Raji (cell line): ENCODE measurements around the gene TMPRSS7.

ENCODE experiments used
- POLR2A ChIP-seq: IDR thresholded peaks from 2 replicates; pipeline ENCODE4 v1.6.1; 2011; ENCODE audit warnings: low read depth, low read length, control low read depth; ENCODE audit not compliant: insufficient read depth

TMPRSS7 gene

DNA sequence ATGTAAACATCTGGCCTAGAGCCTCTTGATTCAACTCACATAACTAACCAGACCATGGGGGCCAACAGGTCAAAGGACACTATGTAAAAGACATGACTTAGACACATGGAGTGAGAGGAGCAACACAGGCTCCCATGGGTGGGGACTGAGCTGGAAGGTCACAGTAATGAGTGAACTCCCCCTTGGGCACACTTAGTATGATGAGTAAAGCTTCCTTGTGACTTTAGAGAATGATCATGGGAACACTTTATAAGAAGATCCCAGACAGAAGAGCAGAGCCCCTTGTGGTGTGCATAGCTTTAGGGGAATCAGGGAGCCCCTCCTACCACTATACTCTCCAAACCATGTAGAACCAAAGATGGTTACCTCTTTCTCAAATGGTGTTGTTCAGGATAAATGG is 88.3 kb downstream of the TMPRSS7 start:
- peak; percentile 34; the same call in 1 of the 2 replicates for TF ChIP-seq POLR2A

- TF ChIP-seq POLR2A = no peak
Measured at GRCh38 chr3:112123548-112123947, 89.0 kb downstream of the TMPRSS7 start.

DNA sequence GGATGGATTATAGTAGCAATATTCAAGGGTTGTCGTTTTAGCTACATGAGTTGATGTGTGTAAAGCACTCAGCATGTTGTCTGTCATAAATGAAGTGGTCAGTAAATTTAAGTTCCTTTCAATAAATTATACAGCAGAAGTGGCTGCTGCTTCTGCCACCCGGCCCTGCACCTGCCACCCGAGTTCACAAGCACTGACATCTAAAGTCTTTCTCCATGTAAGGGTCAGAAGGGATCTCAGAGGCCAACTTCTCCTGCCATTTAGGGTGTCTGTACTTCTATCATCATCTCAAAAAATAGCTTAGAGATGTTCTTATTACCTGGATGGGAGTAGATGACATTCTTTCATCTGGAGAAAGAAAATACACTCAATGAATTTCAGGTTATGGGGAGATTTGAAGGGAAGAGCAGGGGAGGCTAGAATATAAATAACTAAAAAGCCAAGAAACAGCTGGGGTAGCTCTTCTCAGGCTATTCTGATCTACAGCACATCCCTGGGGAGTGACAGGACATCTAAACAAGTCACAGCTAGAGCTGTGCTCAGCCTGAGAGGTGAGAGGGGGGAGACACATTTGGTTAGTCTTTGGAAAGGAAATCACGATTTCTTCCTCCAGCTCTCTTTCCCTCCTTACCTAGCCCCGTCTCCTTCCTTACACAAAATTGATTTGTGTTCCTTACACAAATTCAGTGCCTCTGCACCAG is 90.5 kb downstream of the TMPRSS7 start:
- TF ChIP-seq POLR2A = no peak

- 0 out of 2 replicates have a peak, but pooled peaks have one; percentile 26 for TF ChIP-seq POLR2A
Measured at GRCh38 chr3:112126511-112126911, 92.0 kb downstream of the TMPRSS7 start.

- TF ChIP-seq POLR2A = no peak
Measured at GRCh38 chr3:112127522-112128494, 93.3 kb downstream of the TMPRSS7 start.

DNA sequence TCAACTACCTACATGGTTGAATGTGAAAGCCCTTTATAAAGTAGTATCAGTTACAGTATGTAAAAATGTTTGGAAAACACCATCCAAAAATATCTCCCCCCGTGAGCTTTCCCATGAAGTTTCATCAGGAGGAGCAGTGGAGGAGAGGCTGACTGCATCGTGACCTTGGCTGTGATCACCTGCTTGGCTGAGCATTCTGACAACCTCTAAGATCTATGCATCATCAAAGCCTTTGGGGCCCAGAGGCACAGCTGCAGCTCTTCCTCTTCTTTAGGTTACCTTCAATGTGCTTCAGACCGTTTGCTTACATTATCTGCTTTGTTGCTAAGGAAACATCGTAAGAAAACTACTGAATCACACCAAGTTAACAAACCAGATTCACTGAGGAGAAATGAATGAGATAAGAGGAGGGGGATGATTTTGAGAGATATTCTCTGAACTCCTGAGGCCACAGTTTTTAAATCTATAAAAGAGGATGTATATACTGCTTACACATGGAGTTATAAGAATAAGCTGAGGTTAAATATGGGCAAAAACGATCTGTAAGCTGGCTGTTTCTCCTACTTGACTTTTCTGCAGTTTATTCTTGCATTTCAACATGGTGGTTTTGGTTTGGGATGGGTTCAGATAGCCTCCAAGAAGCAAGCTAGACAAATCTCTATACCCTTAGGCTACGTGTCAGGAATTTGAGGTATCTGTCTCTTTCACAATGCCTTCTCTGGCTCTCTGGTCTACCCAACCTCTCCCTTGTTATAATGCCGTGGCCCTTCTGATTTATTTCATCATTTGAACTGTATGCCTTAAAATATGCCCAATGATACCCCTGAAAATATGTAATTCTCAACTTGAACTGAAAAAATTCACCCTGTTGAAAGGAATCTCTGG is 94.5 kb downstream of the TMPRSS7 start:
- peak; percentile 57 for TF ChIP-seq POLR2A

GRCh38 chr3:112129925-112130637 is 95.5 kb downstream of the TMPRSS7 start:
- TF ChIP-seq POLR2A = no peak; the same call in 1 of the 2 replicates

DNA sequence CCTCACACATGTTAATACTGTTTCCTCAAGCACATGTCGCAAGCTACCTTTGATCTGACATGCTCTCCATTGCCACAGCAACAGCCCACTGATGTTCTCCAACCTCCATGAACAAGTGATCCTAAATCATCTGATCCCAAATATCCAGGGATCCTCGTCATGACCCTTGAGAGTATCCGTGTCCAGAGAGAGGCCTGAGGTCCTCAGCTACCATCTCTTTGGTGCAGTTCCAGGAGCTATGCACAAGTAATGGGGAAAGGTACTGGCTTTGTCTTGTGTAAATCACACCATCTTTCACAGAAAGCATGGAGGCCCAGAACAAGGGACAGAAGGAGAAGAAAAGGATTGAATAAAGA is 96.1 kb downstream of the TMPRSS7 start:
- peak; percentile 48 for TF ChIP-seq POLR2A
